Adipose tissue (tissue), 3 donors: ENCODE results near the gene SHB. TPM values are rescaled to one million over a fixed set of nuclear protein-coding genes. Genes with fewer than 3 reads are reported as not detected.
"Not testable (repeated sequence)": the region's sequence is repeated elsewhere in the genome, so short reads cannot be mapped to it uniquely, and the experiment has no call there.

Experiments
- H3K27ac ChIP-seq: one replicate; pipeline ENCODE4 v1.5.1; 2013; ENCODE audit warnings: low read depth, low read length
- WGBS, 3 donors: extraction: QIAGEN DNeasy Blood & Tissue Kit; methylation state at CpG; one replicate each; pipeline ENCODE4 v1.1.7; 2013; 5-methylcytosine and 5-hydroxymethylcytosine counted together
- polyA plus RNA-seq, 3 donors: library from polyadenylated mRNA; stranded (reverse); fragments of 200-250 nt; gene quantifications; one replicate each; pipeline ENCODE4 v1.2.3, GENCODE V29; 2013
- donor health status: healthy with polysubstance abuse.
- donor health status: Bipolar disorder and iron deficiency.
- donor health status: healthy.

The SHB gene
- polyA plus RNA-seq, 3 donors = 3.5 to 18.9 (median 8.4) TPM

- no peak overlapping the region for H3K27ac ChIP-seq
- WGBS, 3 donors = 18 to 39% (median 39%) methylated on average over 15 of the region's 15 CpGs
These were observed 21.5 kb downstream of the SHB start for GRCh38 chr9:38047301-38048251.

- no peak overlapping the region for H3K27ac ChIP-seq
- 48 to 55% (median 50%) methylated on average over 8 of the region's 8 CpGs for WGBS, 3 donors
These were observed 22.2 kb downstream of the SHB start for GRCh38 chr9:38046661-38047300.

GRCh38 chr9:38045939-38046338 lies 23.1 kb downstream of the SHB start:
- 74 to 80% (median 78%) methylated on average over 10 of the region's 10 CpGs for WGBS, 3 donors
- not testable (repeated sequence) for H3K27ac ChIP-seq

GRCh38 chr9:38044706-38045105 lies 24.3 kb downstream of the SHB start:
- H3K27ac ChIP-seq = no peak overlapping the region
- WGBS, 3 donors = 82 to 98% (median 85%) methylated on average over 2 of the region's 2 CpGs

GRCh38 chr9:38043931-38044623 lies 24.9 kb downstream of the SHB start:
- 53 to 72% (median 70%) methylated on average over 9 of the region's 9 CpGs for WGBS, 3 donors
- no peak overlapping the region for H3K27ac ChIP-seq

GRCh38 chr9:38042626-38043357 lies 26.2 kb downstream of the SHB start:
- H3K27ac ChIP-seq = no peak overlapping the region
- WGBS, 3 donors = 80 to 84% (median 82%) methylated on average over 8 of the region's 8 CpGs

GRCh38 chr9:38041564-38042243 lies 27.3 kb downstream of the SHB start:
- 70 to 77% (median 76%) methylated on average over 21 of the region's 21 CpGs for WGBS, 3 donors
- no peak overlapping the region for H3K27ac ChIP-seq

- H3K27ac ChIP-seq = no peak overlapping the region
- 81 to 90% (median 81%) methylated on average over 21 of the region's 21 CpGs for WGBS, 3 donors
These were observed 28.9 kb downstream of the SHB start for GRCh38 chr9:38039907-38040682.

GRCh38 chr9:38039090-38039906 lies 29.7 kb downstream of the SHB start:
- H3K27ac ChIP-seq = no peak overlapping the region

GRCh38 chr9:38038307-38039089 lies 30.5 kb downstream of the SHB start:
- no peak overlapping the region for H3K27ac ChIP-seq
- 57 to 66% (median 63%) methylated on average over 15 of the region's 15 CpGs for WGBS, 3 donors

More at GRCh38 chr9:38039090-38039906, 29.7 kb downstream of the SHB start:
- 53 to 71% (median 58%) methylated on average over 16 of the region's 16 CpGs for WGBS, 3 donors

GRCh38 chr9:38037981-38038306 lies 31.1 kb downstream of the SHB start:
- WGBS, 3 donors = 92 to 96% (median 94%) methylated on average over 5 of the region's 5 CpGs
- H3K27ac ChIP-seq = no peak overlapping the region

- H3K27ac ChIP-seq = no peak overlapping the region
- WGBS, 3 donors = 67 to 81% (median 67%) methylated on average over 12 of the region's 12 CpGs
These were observed 32.5 kb downstream of the SHB start for GRCh38 chr9:38036359-38037084.

GRCh38 chr9:38035873-38036272 lies 33.2 kb downstream of the SHB start:
- H3K27ac ChIP-seq = no peak overlapping the region
- WGBS, 3 donors = 69 to 76% (median 72%) methylated on average over 8 of the region's 8 CpGs

GRCh38 chr9:38033941-38034340 lies 35.1 kb downstream of the SHB start:
- 87 to 95% (median 95%) methylated on average over 8 of the region's 8 CpGs for WGBS, 3 donors
- no peak overlapping the region for H3K27ac ChIP-seq
